Thyroid gland (tissue), 4 donors: ENCODE results near the gene ZNF385B. TPM values are rescaled to one million over a fixed set of nuclear protein-coding genes. Genes with fewer than 3 reads are reported as not detected.

Experiments used
- DNase-seq, 2 donors: peaks; one replicate each; pipeline ENCODE4 v3.0.0-alpha.2; 2019
- H3K27ac ChIP-seq, 3 donors: fragments of 200-600 bp; sonication (generic); 1 replicate in 2 of 3; 2 replicates in 1 of 3; pipeline ENCODE4 v1.5.1; 2016 to 2019; ENCODE audit warnings: mild to moderate bottlenecking in 1 of 3, moderate library complexity in 1 of 3
- H3K27me3 ChIP-seq: fragments of 200-600 bp; sonication (generic); one replicate; pipeline ENCODE4 v1.5.1; 2019
- H3K36me3 ChIP-seq, 2 donors: fragments of 200-600 bp; sonication (generic); one replicate each; pipeline ENCODE4 v1.5.1; 2016 to 2019
- H3K4me1 ChIP-seq, 2 donors: fragments of 200-600 bp; sonication (generic); one replicate each; pipeline ENCODE4 v1.5.1; 2017 to 2019
- H3K4me3 ChIP-seq, 3 donors: fragments of 200-600 bp; sonication (generic); replicated peaks in 1 of 3; 1 replicate in 2 of 3; 2 replicates in 1 of 3; pipeline ENCODE4 v1.5.1; 2016; ENCODE audit warnings: mild to moderate bottlenecking in 1 of 3
- H3K9me3 ChIP-seq: fragments of 200-600 bp; sonication (generic); one replicate; pipeline ENCODE4 v1.5.1; 2017
- CTCF ChIP-seq, 6 experiments: fragments of 200-600 bp in 3 of 6; fragments of 450-650 bp in 3 of 6; sonication (generic) in 3 of 6; IDR thresholded peaks; one replicate each; pipeline ENCODE4 v1.5.1; 2016 to 2019; ENCODE audit warnings: antibody characterized with exemption in 6 of 6, mild to moderate bottlenecking in 2 of 6, inconsistent platforms in 1 of 6, moderate library complexity in 1 of 6
- POLR2A ChIP-seq, 2 donors: fragments of 450-650 bp; IDR thresholded peaks; one replicate each; pipeline ENCODE4 v1.6.1; 2017; ENCODE audit warnings: antibody characterized with exemption in 2 of 2, mild to moderate bottlenecking in 2 of 2, moderate library complexity in 1 of 2
- WGBS, 2 donors: methylation state at CpG; one replicate each; pipeline ENCODE4 v1.1.5; 2017; 5-methylcytosine and 5-hydroxymethylcytosine counted together
- intact Hi-C: fragments of 100-400 bp; cut with DNase I; formaldehyde crosslinking; loops from one replicate; pipeline ENCODE4 v1.15.1; 2023
- total RNA-seq, 4 donors: library from RNA; depleted of rRNA; stranded (reverse); fragments of >200 nt; gene quantifications; one replicate each; pipeline ENCODE4 v1.2.3, GENCODE V29; 2016

ZNF385B gene
- total RNA-seq, 4 donors from 2014 or later: 1.3 to 2.8 (median 1.8) TPM

GRCh38 chr2:179559108-179559806 lies 302.2 kb downstream of the ZNF385B start:
- intact Hi-C loops: no loop called here
- Histone ChIP-seq H3K27ac (no peak overlapping the region), H3K4me1 (no peaks in the 10 kb centered on the region), H3K27me3 (no peaks in the 10 kb centered on the region), H3K9me3 (no peaks in the 10 kb centered on the region), H3K36me3 (no peaks in the 10 kb centered on the region), H3K4me3 (no peak overlapping the region)
- TF ChIP-seq CTCF (IDR thresholded peaks at IDR 0.05) (no peak), POLR2A (IDR thresholded peaks at IDR 0.05) (no peak)
- WGBS, 2 donors: 93 to 95% methylated on average over 4 of the region's 4 CpGs
- DNase-seq: no peak

DNA sequence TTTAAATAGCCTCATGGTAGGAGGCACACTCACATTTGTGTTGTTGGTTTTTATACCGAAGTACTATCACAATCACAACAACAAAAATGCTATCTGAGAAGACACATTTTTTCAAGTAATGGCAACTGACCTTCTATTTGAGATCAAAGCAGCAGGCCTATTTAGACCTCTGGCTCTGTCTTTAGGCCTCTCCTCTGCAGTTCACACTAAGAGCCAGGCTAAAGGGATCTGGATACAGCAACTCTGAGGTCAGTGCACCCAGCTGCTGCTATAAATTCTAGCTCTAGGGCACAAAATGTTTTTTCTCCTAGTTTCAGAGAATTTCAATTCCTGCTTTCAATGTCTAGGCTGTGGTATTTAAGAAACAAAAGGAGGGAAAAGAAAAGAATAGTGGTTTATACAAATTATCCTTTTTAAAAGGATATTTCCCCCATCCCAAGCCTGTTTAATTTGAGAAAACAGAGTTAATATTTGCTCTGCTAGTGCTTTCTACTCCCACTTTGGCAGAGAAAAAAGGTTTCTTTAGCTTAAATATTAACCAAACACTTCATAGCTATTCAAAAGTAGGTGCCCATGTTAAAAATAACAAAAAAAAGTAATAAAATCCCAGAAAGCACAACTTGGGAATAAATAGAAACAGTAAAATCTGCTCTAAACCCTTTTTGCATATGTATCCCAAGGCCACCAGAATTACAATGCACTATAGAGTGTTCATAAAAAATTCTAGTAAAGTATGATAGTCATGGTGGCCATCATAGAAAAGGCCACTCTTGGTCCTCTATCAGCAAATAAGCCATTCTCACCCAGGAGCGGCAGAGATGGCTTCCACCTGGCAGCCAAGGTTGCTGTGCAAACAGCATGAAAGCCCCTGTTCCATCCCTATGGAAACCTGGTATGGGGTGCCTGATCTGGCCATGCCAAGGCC lies 303.1 kb downstream of the ZNF385B start:
- Histone ChIP-seq H3K4me3 (no peak overlapping the region), H3K9me3 (no peaks in the 10 kb centered on the region), H3K36me3 (no peaks in the 10 kb centered on the region), H3K27me3 (no peaks in the 10 kb centered on the region), H3K27ac (no peak overlapping the region), H3K4me1 (no peaks in the 10 kb centered on the region)
- intact Hi-C loops: no loop called here
- no peak for DNase-seq
- TF ChIP-seq POLR2A (IDR thresholded peaks at IDR 0.05): no peak
- no peak for TF ChIP-seq CTCF (IDR thresholded peaks at IDR 0.05)
- WGBS, 2 donors: 93% methylated on average over 2 of the region's 2 CpGs

- Histone ChIP-seq H3K27ac (no peak overlapping the region), H3K4me3 (no peak overlapping the region), H3K36me3 (no peaks in the 10 kb centered on the region), H3K27me3 (no peaks in the 10 kb centered on the region), H3K4me1 (no peaks in the 10 kb centered on the region), H3K9me3 (no peaks in the 10 kb centered on the region)
- TF ChIP-seq CTCF (IDR thresholded peaks at IDR 0.05) (no peak), POLR2A (IDR thresholded peaks at IDR 0.05) (no peak)
- DNase-seq: no peak
- WGBS, 2 donors: 88 to 92% methylated on average over 6 of the region's 6 CpGs
- intact Hi-C loops: no loop called here
Observed at GRCh38 chr2:179556425-179556824, 305.0 kb downstream of the ZNF385B start.

- no peak overlapping the region for H3K27ac ChIP-seq
- no peak for DNase-seq
- WGBS, 2 donors: 76% methylated on average over 6 of the region's 6 CpGs
- no peaks in the 10 kb centered on the region for H3K4me1 ChIP-seq
- no peak for TF ChIP-seq POLR2A (IDR thresholded peaks at IDR 0.05)
- TF ChIP-seq CTCF (IDR thresholded peaks at IDR 0.05): no peak
- no peaks in the 10 kb centered on the region for H3K27me3 ChIP-seq
- intact Hi-C loops: no loop called here
- H3K4me3 ChIP-seq: no peak overlapping the region
- no peaks in the 10 kb centered on the region for H3K36me3 ChIP-seq
- H3K9me3 ChIP-seq: no peaks in the 10 kb centered on the region
Observed at GRCh38 chr2:179555691-179556283, 305.6 kb downstream of the ZNF385B start.
